ENCODE measurements around the gene PNPO. TPM values are rescaled to one million over a fixed set of nuclear protein-coding genes. Genes with fewer than 3 reads are reported as not detected.

The PNPO gene
- total RNA-seq, 2 experiments from 2014 or later = 14.7 to 33.8 TPM

GRCh38 chr17:47942568-47942967, 1.2 kb downstream of the PNPO start:
- Histone ChIP-seq H3K36me3 (ENCODE audit: insufficient read depth, low read length) (peaks cover 27% of the 10 kb centered on the region), H3K4me1 (ENCODE audit: insufficient read depth, low read length, poor library complexity, severe bottlenecking) (peaks cover 44% of the 10 kb centered on the region), H3K9me2 (ENCODE audit: insufficient read depth, low read length) (no peaks in the 10 kb centered on the region), H3K9me3 (ENCODE audit: low read length) (no peaks in the 10 kb centered on the region), H2AFZ (ENCODE audit: low read length) (peak overlapping the region; percentile 75; the same call in 1 of the 2 replicates), H3K4me2 (ENCODE audit: low read length) (peak overlapping the region; percentile 98), H3K27ac (ENCODE audit: low read depth, low read length, poor library complexity, severe bottlenecking) (peak overlapping the region; percentile 41), H4K20me1 (ENCODE audit: insufficient read depth, low read length) (no peaks in the 10 kb centered on the region), H3K79me2 (ENCODE audit: insufficient read depth, low read depth, low read length) (peaks cover 20% of the 10 kb centered on the region), H3K4me3 (ENCODE audit: low read depth, low read length, poor library complexity, severe bottlenecking) (peak overlapping the region; percentile 84)
- no peak for DNase-seq (ENCODE audit: low spot score)
- intact Hi-C loops (cut with micrococcal nuclease; ENCODE audit: unreplicated experiment) = no loop called here
- no peak for TF ChIP-seq EZH2phosphoT487 (IDR thresholded peaks at IDR 0.05; ENCODE audit: borderline replicate concordance, low read depth, low read length)
- TF ChIP-seq, protein P1, sequence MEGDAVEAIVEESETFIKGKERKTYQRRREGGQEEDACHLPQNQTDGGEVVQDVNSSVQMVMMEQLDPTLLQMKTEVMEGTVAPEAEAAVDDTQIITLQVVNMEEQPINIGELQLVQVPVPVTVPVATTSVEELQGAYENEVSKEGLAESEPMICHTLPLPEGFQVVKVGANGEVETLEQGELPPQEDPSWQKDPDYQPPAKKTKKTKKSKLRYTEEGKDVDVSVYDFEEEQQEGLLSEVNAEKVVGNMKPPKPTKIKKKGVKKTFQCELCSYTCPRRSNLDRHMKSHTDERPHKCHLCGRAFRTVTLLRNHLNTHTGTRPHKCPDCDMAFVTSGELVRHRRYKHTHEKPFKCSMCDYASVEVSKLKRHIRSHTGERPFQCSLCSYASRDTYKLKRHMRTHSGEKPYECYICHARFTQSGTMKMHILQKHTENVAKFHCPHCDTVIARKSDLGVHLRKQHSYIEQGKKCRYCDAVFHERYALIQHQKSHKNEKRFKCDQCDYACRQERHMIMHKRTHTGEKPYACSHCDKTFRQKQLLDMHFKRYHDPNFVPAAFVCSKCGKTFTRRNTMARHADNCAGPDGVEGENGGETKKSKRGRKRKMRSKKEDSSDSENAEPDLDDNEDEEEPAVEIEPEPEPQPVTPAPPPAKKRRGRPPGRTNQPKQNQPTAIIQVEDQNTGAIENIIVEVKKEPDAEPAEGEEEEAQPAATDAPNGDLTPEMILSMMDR (conservative IDR thresholded peaks at IDR 0.05; ENCODE audit: low read length) = no peak
- POLR2A ChIA-PET = interaction anchor here (0.6 kb wide), 1 partner anchor 13 kb away, joined by 3 read pairs; no protein-coding TSS in a partner anchor
- CTCF ChIA-PET (ENCODE audit: unreplicated experiment) = interaction anchor here (0.5 kb wide), 1 partner anchor 106 kb away, joined by 4 read pairs; the partner anchor contains the start of gene NFE2L1
- BruUV-seq (replicated peaks) = no TSS peak

DNA sequence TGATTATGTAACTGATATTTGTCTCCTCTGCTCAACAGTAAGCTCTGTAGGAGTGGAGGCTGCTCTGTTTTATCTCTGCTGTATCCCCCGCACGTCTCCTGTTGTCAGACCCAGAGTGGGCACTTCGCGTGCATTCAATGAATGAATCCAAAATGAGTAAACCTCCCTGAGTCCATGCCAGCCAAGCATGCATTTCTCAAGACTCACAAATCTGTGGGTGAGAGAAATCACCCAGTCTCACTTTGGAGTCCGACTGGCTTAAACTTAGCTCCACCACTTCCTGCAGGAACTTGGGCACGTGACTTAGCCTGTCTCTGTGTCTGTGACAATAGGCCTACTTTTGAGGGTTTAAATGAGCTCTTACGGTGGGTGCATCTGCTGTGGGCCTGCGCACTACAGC, 3.7 kb downstream of the PNPO start:
- ChIA-PET CTCF (ENCODE audit: unreplicated experiment) (no interaction called here), POLR2A (interaction anchor here (0.6 to 1.5 kb wide), 2 partner anchors 25 to 962 kb away, joined by 3 to 4 read pairs; partner anchors contain the start of gene CDK5RAP3)

More for the DNA sequence above, 3.7 kb downstream of the PNPO start:
- no peaks in the 10 kb centered on the region for H3K9me3 ChIP-seq (ENCODE audit: low read length)
- H3K36me3 ChIP-seq (ENCODE audit: insufficient read depth, low read length) = peaks cover 42% of the 10 kb centered on the region
- no peaks in the 10 kb centered on the region for H3K9me2 ChIP-seq (ENCODE audit: insufficient read depth, low read length)
- DNase-seq (ENCODE audit: low spot score) = peak; percentile 22
- intact Hi-C loops (cut with micrococcal nuclease; ENCODE audit: unreplicated experiment) = no loop called here
- no TSS peak for BruUV-seq (replicated peaks)
- TF ChIP-seq, protein P1 (conservative IDR thresholded peaks at IDR 0.05; ENCODE audit: low read length) = no peak
- TF ChIP-seq EZH2phosphoT487 (IDR thresholded peaks at IDR 0.05; ENCODE audit: borderline replicate concordance, low read depth, low read length) = no peak
- no peaks in the 10 kb centered on the region for H4K20me1 ChIP-seq (ENCODE audit: insufficient read depth, low read length)
- peak overlapping the region; percentile 42 for H3K27ac ChIP-seq (ENCODE audit: low read depth, low read length, poor library complexity, severe bottlenecking)
- H2AFZ ChIP-seq (ENCODE audit: low read length) = no peak overlapping the region
- H3K4me3 ChIP-seq (ENCODE audit: low read depth, low read length, poor library complexity, severe bottlenecking) = no peak overlapping the region
- H3K4me2 ChIP-seq (ENCODE audit: low read length) = peak overlapping the region; percentile 38
- H3K79me2 ChIP-seq (ENCODE audit: insufficient read depth, low read depth, low read length) = peaks cover 20% of the 10 kb centered on the region
- H3K4me1 ChIP-seq (ENCODE audit: insufficient read depth, low read length, poor library complexity, severe bottlenecking) = peaks cover 58% of the 10 kb centered on the region

All from OCI-LY7 (cell line).